HT-29 (cell line): ENCODE results near the gene ZNF761. TPM values are rescaled to one million over a fixed set of nuclear protein-coding genes. Genes with fewer than 3 reads are reported as not detected.
"Not testable (repeated sequence)": the region's sequence is repeated elsewhere in the genome, so short reads cannot be mapped to it uniquely, and the experiment has no call there.

Experiments used
- DNase-seq: peaks from one replicate; pipeline ENCODE4 v3.0.0-alpha.2; 2015; ENCODE audit warnings: low spot score
- total RNA-seq: library from RNA; depleted of rRNA; stranded (reverse); fragments of >200 nt; shearing (Covaris generic); gene quantifications from 2 replicates; pipeline ENCODE4 v1.2.3, GENCODE V29; 2014

The ZNF761 gene
- total RNA-seq, 1 experiment from 2014 or later, result 6.8 TPM

- not testable (repeated sequence) for DNase-seq
Measured at GRCh38 chr19:53460131-53460721, 28.4 kb downstream of the ZNF761 start.

- DNase-seq, result no peak
Measured at GRCh38 chr19:53461866-53462265, 30.1 kb downstream of the ZNF761 start.

GRCh38 chr19:53462861-53463260 is 31.1 kb downstream of the ZNF761 start:
- no peak for DNase-seq

- no peak for DNase-seq
Measured at GRCh38 chr19:53463263-53463662, 31.5 kb downstream of the ZNF761 start.

GRCh38 chr19:53466726-53467484 is 35.1 kb downstream of the ZNF761 start:
- no peak for DNase-seq

GRCh38 chr19:53467485-53468262 is 35.9 kb downstream of the ZNF761 start, which contains the start of gene ZNF813:
Gene ZNF813, plus strand, starts transcription at chr19:53467733. Its CDS starts 16,090 bp downstream, at chr19:53483823.
- no peak for DNase-seq

GRCh38 chr19:53468628-53469027 is 36.8 kb downstream of the ZNF761 start:
- DNase-seq, result not testable (repeated sequence)

GRCh38 chr19:53471916-53472315 is 40.1 kb downstream of the ZNF761 start:
- DNase-seq, result no peak

GRCh38 chr19:53474832-53475231 is 43.0 kb downstream of the ZNF761 start:
- DNase-seq, result peak; percentile 17

- not testable (repeated sequence) for DNase-seq
Measured at GRCh38 chr19:53475470-53475869, 43.7 kb downstream of the ZNF761 start.

GRCh38 chr19:53483751-53484150 is 52.0 kb downstream of the ZNF761 start:
- not testable (repeated sequence) for DNase-seq

GRCh38 chr19:53485046-53486004 is 53.5 kb downstream of the ZNF761 start:
- no peak for DNase-seq

- DNase-seq, result no peak
Measured at GRCh38 chr19:53492153-53492552, 60.4 kb downstream of the ZNF761 start.

- DNase-seq, result not testable (repeated sequence)
Measured at GRCh38 chr19:53497311-53498023, 65.7 kb downstream of the ZNF761 start.

GRCh38 chr19:53498024-53498395 is 66.2 kb downstream of the ZNF761 start:
- DNase-seq, result not testable (repeated sequence)

GRCh38 chr19:53503151-53503550 is 71.4 kb downstream of the ZNF761 start:
- not testable (repeated sequence) for DNase-seq

- DNase-seq, result not testable (repeated sequence)
Measured at GRCh38 chr19:53503671-53504364, 72.0 kb downstream of the ZNF761 start.

GRCh38 chr19:53504365-53504703 is 72.5 kb downstream of the ZNF761 start:
- DNase-seq, result not testable (repeated sequence)

- no peak for DNase-seq
Measured at GRCh38 chr19:53504885-53505284, 73.1 kb downstream of the ZNF761 start.

- DNase-seq, result no peak
Measured at GRCh38 chr19:53506728-53507127, 74.9 kb downstream of the ZNF761 start.
